COLO668 (cell line): ENCODE results near the gene ALDH8A1.

Experiments
- DNase-seq: peaks from one replicate; lab custom pipeline; 2025; ENCODE audit not compliant: unreplicated experiment; lab: John Stamatoyannopoulos, UW

ALDH8A1 gene

GRCh38 chr6:134951494-134952263 is 1.8 kb upstream of the ALDH8A1 start:
- DNase-seq = no peak

- DNase-seq = no peak
Measured at GRCh38 chr6:134950482-134950881, 581 bp upstream of the ALDH8A1 start.

- DNase-seq = no peak
Measured at GRCh38 chr6:134948691-134949090, 1.2 kb downstream of the ALDH8A1 start.

GRCh38 chr6:134948142-134948541 is 1.8 kb downstream of the ALDH8A1 start:
- DNase-seq = no peak

GRCh38 chr6:134945045-134945444 is 4.9 kb downstream of the ALDH8A1 start:
- DNase-seq = no peak

GRCh38 chr6:134943522-134944111 is 6.3 kb downstream of the ALDH8A1 start:
- DNase-seq = no peak

GRCh38 chr6:134938896-134939295 is 11.0 kb downstream of the ALDH8A1 start:
- DNase-seq = no peak

GRCh38 chr6:134937426-134937825 is 12.5 kb downstream of the ALDH8A1 start:
- DNase-seq = no peak

- DNase-seq = no peak
Measured at GRCh38 chr6:134936931-134937330, 13.0 kb downstream of the ALDH8A1 start.

- no peak for DNase-seq
Measured at GRCh38 chr6:134936476-134936875, 13.4 kb downstream of the ALDH8A1 start.

GRCh38 chr6:134934793-134935485 is 15.0 kb downstream of the ALDH8A1 start:
- no peak for DNase-seq

- DNase-seq = no peak
Measured at GRCh38 chr6:134932535-134933470, 17.1 kb downstream of the ALDH8A1 start.

- DNase-seq = no peak
Measured at GRCh38 chr6:134932098-134932497, 17.8 kb downstream of the ALDH8A1 start.

GRCh38 chr6:134930463-134930862 is 19.4 kb downstream of the ALDH8A1 start:
- DNase-seq = no peak

- no peak for DNase-seq
Measured at GRCh38 chr6:134928151-134928900, 21.6 kb downstream of the ALDH8A1 start.

- DNase-seq = no peak
Measured at GRCh38 chr6:134925800-134926199, 24.1 kb downstream of the ALDH8A1 start.

- no peak for DNase-seq
Measured at GRCh38 chr6:134921721-134922261, 28.1 kb downstream of the ALDH8A1 start.

GRCh38 chr6:134921276-134921675 is 28.6 kb downstream of the ALDH8A1 start:
- no peak for DNase-seq

GRCh38 chr6:134920422-134920821 is 29.5 kb downstream of the ALDH8A1 start:
- no peak for DNase-seq

- DNase-seq = no peak
Measured at GRCh38 chr6:134918418-134918961, 31.4 kb downstream of the ALDH8A1 start.
